HG02798 (cell line): ENCODE results near the gene CEP162.
"Not testable (repeated sequence)": the region's sequence is repeated elsewhere in the genome, so short reads cannot be mapped to it uniquely, and the experiment has no call there.

Experiments
- ATAC-seq: cut with Tn5 transposase; IDR thresholded peaks from one replicate; pipeline ENCODE4 v1.9.1; 2021; ENCODE audit warnings: mild to moderate bottlenecking; ENCODE audit not compliant: unreplicated experiment, poor library complexity

Gene CEP162

GRCh38 chr6:84166395-84166794 lies 61.0 kb downstream of the CEP162 start:
- no peak for ATAC-seq

GRCh38 chr6:84164328-84164727 lies 63.1 kb downstream of the CEP162 start:
- ATAC-seq: not testable (repeated sequence)

- no peak for ATAC-seq
These were observed 66.3 kb downstream of the CEP162 start for GRCh38 chr6:84161190-84161589.

- no peak for ATAC-seq
These were observed 71.1 kb downstream of the CEP162 start for GRCh38 chr6:84156306-84156705.

- ATAC-seq: no peak
These were observed 75.8 kb downstream of the CEP162 start for GRCh38 chr6:84151669-84152068.

- peak; percentile 64 for ATAC-seq
These were observed 76.7 kb downstream of the CEP162 start for GRCh38 chr6:84150705-84151104.

- ATAC-seq: no peak
These were observed 85.9 kb downstream of the CEP162 start for GRCh38 chr6:84141521-84141920.

- ATAC-seq: no peak
These were observed 88.1 kb downstream of the CEP162 start for GRCh38 chr6:84139311-84139710.

- ATAC-seq: no peak
These were observed 89.4 kb downstream of the CEP162 start for GRCh38 chr6:84137989-84138575.

GRCh38 chr6:84137051-84137375 lies 90.4 kb downstream of the CEP162 start:
- ATAC-seq: no peak

- no peak for ATAC-seq
These were observed 90.9 kb downstream of the CEP162 start for GRCh38 chr6:84136364-84137050.

GRCh38 chr6:84135291-84135690 lies 92.2 kb downstream of the CEP162 start:
- no peak for ATAC-seq

- not testable (repeated sequence) for ATAC-seq
These were observed 94.1 kb downstream of the CEP162 start for GRCh38 chr6:84133385-84133784.

GRCh38 chr6:84129588-84129987 lies 97.9 kb downstream of the CEP162 start:
- ATAC-seq: not testable (repeated sequence)

- no peak for ATAC-seq
These were observed 104.3 kb downstream of the CEP162 start for GRCh38 chr6:84123186-84123585.

- no peak for ATAC-seq
These were observed 108.2 kb downstream of the CEP162 start for GRCh38 chr6:84119277-84119676.

GRCh38 chr6:84118191-84118590 lies 109.3 kb downstream of the CEP162 start:
- ATAC-seq: no peak

GRCh38 chr6:84114933-84115594 lies 112.4 kb downstream of the CEP162 start:
- not testable (repeated sequence) for ATAC-seq

GRCh38 chr6:84111351-84111750 lies 116.1 kb downstream of the CEP162 start:
- not testable (repeated sequence) for ATAC-seq

- no peak for ATAC-seq
These were observed 119.9 kb downstream of the CEP162 start for GRCh38 chr6:84107495-84107894.

- ATAC-seq: not testable (repeated sequence)
These were observed 122.1 kb downstream of the CEP162 start for GRCh38 chr6:84105215-84105924.
